Measurements from ENCODE around the gene MYH10.

DNA sequence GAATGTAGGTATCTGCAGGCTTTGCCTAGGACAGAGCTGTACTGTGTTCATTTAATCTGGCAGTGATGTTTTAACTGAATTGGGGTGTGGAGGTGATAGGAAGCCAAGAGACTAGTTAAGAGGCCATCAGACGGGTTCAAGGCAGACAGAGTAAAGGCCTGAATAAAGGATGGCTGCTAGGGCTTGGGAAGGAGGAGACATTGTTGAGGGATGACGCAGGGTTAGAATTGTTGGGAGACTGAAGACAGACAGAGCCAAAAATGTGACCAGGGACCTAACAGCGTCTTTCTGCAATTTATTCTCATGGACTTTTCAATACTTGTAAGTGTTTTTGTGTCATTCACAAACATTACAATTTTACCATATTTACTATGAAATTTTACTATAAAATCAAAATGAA is 48.6 kb upstream of the MYH10 start:
- TF ChIP-seq POLR2AphosphoS5 (IDR thresholded peaks at IDR 0.05; ENCODE audit: borderline replicate concordance, low read depth, low read length) (no peak), EZH2 (IDR thresholded peaks at IDR 0.05) (no peak), FOXP2 (optimal IDR thresholded peaks at IDR 0.05; ENCODE audit: control extremely low read depth, extremely low read length, insufficient read depth) (no peak)
